GM23338 (cell line): ENCODE data around the gene EFTUD2. TPM values are rescaled to one million over a fixed set of nuclear protein-coding genes. Genes with fewer than 3 reads are reported as not detected.

Source experiments
- ATAC-seq: fragments of 200-7000 bp; cut with Tn5 transposase; 3 replicates; pipeline ENCODE4 v1.9.1; 2020
- DNase-seq: peaks from one replicate; pipeline ENCODE4 v3.0.0-alpha.2; 2015; ENCODE audit warnings: low spot score
- H2AFZ ChIP-seq: fragments of 200-600 bp; sonication (generic); 2 replicates; pipeline ENCODE4 v1.8.0; 2016; ENCODE audit warnings: antibody characterized with exemption, mild to moderate bottlenecking, moderate library complexity
- H3F3A ChIP-seq: fragments of 200-600 bp; sonication (generic); replicated peaks from 2 replicates; pipeline ENCODE4 v1.8.0; 2017; ENCODE audit warnings: antibody characterized with exemption, mixed run types, low read depth
- H3K27ac ChIP-seq: fragments of 200-600 bp; sonication (generic); 2 replicates; pipeline ENCODE4 v1.6.1; 2016; ENCODE audit warnings: low read depth
- H3K27me3 ChIP-seq: fragments of 200-600 bp; sonication (generic); 2 replicates; pipeline ENCODE4 v1.8.0; 2016; ENCODE audit warnings: mild to moderate bottlenecking, mixed run types, moderate library complexity; ENCODE audit not compliant: insufficient read depth
- H3K36me3 ChIP-seq: fragments of 200-600 bp; sonication (generic); 2 replicates; pipeline ENCODE4 v1.8.0; 2016; ENCODE audit warnings: mild to moderate bottlenecking; ENCODE audit not compliant: insufficient read depth
- H3K4me1 ChIP-seq: fragments of 200-600 bp; sonication (generic); 2 replicates; pipeline ENCODE4 v1.8.0; 2016; ENCODE audit warnings: mild to moderate bottlenecking, moderate library complexity; ENCODE audit not compliant: insufficient read depth
- H3K4me2 ChIP-seq: fragments of 200-600 bp; sonication (generic); 2 replicates; pipeline ENCODE4 v1.7.1; 2017; ENCODE audit warnings: mixed run types
- H3K4me3 ChIP-seq: fragments of 200-600 bp; sonication (generic); 2 replicates; pipeline ENCODE4 v1.6.1; 2016; ENCODE audit warnings: mixed run types
- H3K79me2 ChIP-seq: fragments of 200-600 bp; sonication (generic); replicated peaks from 2 replicates; pipeline ENCODE4 v1.8.0; 2017; ENCODE audit warnings: mild to moderate bottlenecking; ENCODE audit not compliant: insufficient read depth
- H3K9me2 ChIP-seq: fragments of 200-600 bp; sonication (generic); 2 replicates; pipeline ENCODE4 v1.8.0; 2017; ENCODE audit not compliant: insufficient read depth
- H4K20me1 ChIP-seq: fragments of 200-600 bp; sonication (generic); replicated peaks from 2 replicates; pipeline ENCODE4 v1.8.0; 2017; ENCODE audit warnings: mild to moderate bottlenecking; ENCODE audit not compliant: insufficient read depth
- H3K27ac Mint-ChIP-seq: 2 replicates; pipeline ENCODE4 v1.8.0; 2020; ENCODE audit warnings: inconsistent platforms, mild to moderate bottlenecking, moderate library complexity, mixed read lengths
- H3K27me3 Mint-ChIP-seq: 3 replicates; pipeline ENCODE4 v1.8.0; 2022; ENCODE audit warnings: low read depth, mild to moderate bottlenecking, moderate library complexity, mixed read lengths, inconsistent platforms; ENCODE audit not compliant: insufficient read depth, poor library complexity
- H3K36me3 Mint-ChIP-seq: 3 replicates; pipeline ENCODE4 v1.8.0; 2021; ENCODE audit warnings: low read depth, mild to moderate bottlenecking, inconsistent platforms, moderate library complexity, mixed read lengths
- H3K4me1 Mint-ChIP-seq: 3 replicates; pipeline ENCODE4 v1.8.0; 2020; ENCODE audit warnings: mild to moderate bottlenecking, inconsistent platforms, mixed read lengths
- H3K4me3 Mint-ChIP-seq: 3 replicates; pipeline ENCODE4 v1.8.0; 2021; ENCODE audit warnings: moderate library complexity, mild to moderate bottlenecking, inconsistent platforms, mixed read lengths
- H3K9me3 Mint-ChIP-seq: 3 replicates; pipeline ENCODE4 v1.8.0; 2020; ENCODE audit warnings: moderate library complexity, mild to moderate bottlenecking, inconsistent platforms, mixed read lengths
- ETS1 ChIP-seq: IDR thresholded peaks from 2 replicates; pipeline ENCODE4 v1.6.1; 2016; ENCODE audit warnings: antibody characterized with exemption
- EZH2 ChIP-seq: fragments of 200-600 bp; sonication (generic); IDR thresholded peaks from one replicate; pipeline ENCODE4 v1.8.0; 2017; ENCODE audit warnings: antibody characterized with exemption, mild to moderate bottlenecking, low read depth; ENCODE audit not compliant: unreplicated experiment
- ZNF462 ChIP-seq: fragments of 250-450 bp; sonication (Bioruptor Pico); IDR thresholded peaks from 2 replicates; pipeline ENCODE4 v1.5.0; 2020; ENCODE audit warnings: mild to moderate bottlenecking, moderate library complexity
- polyA plus RNA-seq: library from polyadenylated mRNA; unstranded; fragments of >200 nt; fragmentation: Nextera tagmentation; extraction: Ambion mirVana; gene quantifications from 2 replicates; pipeline ENCODE4 v1.2.1, GENCODE V29; 2016
- total RNA-seq: library from RNA; depleted of rRNA; stranded (reverse); fragments of >200 nt; shearing (Covaris generic); gene quantifications from 2 replicates; pipeline ENCODE4 v1.2.3, GENCODE V29; 2014
- TF ChIP-seq, protein P1 (sequence below): IDR thresholded peaks from one replicate; pipeline ENCODE4 v1.6.1; 2018; ENCODE audit warnings: antibody characterized with exemption; ENCODE audit not compliant: unreplicated experiment

The EFTUD2 gene
- total and polyA plus RNA-seq, 2 experiments from 2014 or later = 61.6 to 196 TPM

DNA sequence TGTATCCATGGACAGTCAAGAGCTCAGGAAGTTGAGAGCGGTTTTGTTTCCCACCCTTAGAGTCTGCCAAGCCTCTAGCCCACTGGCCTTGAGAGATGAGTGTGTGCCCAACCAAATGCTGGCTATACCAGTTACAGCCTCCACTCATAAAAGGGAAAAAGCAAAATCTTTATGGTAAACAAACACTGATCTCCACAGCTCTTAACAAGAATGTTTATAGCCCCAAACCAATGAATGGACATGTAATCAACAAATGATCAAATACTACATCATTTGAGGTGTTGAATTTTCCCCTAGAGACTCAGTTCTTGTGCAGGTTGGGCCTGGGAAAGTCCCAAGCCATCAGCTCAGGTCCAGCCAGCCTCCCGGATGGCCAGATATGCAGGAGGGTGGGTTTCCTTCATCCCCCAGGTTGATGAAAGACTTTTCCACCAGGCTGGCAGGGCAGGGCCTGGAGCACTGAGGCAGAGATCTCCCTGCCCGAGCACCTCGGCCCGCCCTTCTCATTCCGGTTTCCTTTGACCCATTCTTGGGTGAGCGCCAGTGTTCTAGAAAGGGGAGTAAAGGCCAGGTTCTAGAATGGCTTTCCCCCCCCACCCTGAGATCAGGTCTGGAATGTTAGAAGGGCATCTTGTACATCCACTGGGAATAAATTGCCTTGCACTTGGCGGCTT, 3.9 kb upstream of the EFTUD2 start:
- DNase-seq (no peak), ATAC-seq (no peak)
- Mint-ChIP-seq H3K27me3 (peaks cover 24% of the 10 kb centered on the region), H3K27ac (no peak overlapping the region), H3K4me1 (peaks cover 18% of the 10 kb centered on the region), H3K36me3 (no peaks in the 10 kb centered on the region), H3K4me3 (no peak overlapping the region), H3K9me3 (no peaks in the 10 kb centered on the region)
- no peaks in the 10 kb centered on the region for H3K9me2 ChIP-seq
- H3K27ac ChIP-seq = no peak overlapping the region
- TF ChIP-seq, protein P1, sequence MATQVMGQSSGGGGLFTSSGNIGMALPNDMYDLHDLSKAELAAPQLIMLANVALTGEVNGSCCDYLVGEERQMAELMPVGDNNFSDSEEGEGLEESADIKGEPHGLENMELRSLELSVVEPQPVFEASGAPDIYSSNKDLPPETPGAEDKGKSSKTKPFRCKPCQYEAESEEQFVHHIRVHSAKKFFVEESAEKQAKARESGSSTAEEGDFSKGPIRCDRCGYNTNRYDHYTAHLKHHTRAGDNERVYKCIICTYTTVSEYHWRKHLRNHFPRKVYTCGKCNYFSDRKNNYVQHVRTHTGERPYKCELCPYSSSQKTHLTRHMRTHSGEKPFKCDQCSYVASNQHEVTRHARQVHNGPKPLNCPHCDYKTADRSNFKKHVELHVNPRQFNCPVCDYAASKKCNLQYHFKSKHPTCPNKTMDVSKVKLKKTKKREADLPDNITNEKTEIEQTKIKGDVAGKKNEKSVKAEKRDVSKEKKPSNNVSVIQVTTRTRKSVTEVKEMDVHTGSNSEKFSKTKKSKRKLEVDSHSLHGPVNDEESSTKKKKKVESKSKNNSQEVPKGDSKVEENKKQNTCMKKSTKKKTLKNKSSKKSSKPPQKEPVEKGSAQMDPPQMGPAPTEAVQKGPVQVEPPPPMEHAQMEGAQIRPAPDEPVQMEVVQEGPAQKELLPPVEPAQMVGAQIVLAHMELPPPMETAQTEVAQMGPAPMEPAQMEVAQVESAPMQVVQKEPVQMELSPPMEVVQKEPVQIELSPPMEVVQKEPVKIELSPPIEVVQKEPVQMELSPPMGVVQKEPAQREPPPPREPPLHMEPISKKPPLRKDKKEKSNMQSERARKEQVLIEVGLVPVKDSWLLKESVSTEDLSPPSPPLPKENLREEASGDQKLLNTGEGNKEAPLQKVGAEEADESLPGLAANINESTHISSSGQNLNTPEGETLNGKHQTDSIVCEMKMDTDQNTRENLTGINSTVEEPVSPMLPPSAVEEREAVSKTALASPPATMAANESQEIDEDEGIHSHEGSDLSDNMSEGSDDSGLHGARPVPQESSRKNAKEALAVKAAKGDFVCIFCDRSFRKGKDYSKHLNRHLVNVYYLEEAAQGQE = no peak
- no peak for TF ChIP-seq EZH2
- TF ChIP-seq ZNF462 (CRISPR knock-in tag) = no peak
- TF ChIP-seq ETS1 = no peak
- H3K4me3 ChIP-seq = no peak overlapping the region
- peaks cover 10% of the 10 kb centered on the region; the same call in 1 of the 2 replicates for H3K4me1 ChIP-seq
- H3K27me3 ChIP-seq = no peaks in the 10 kb centered on the region
- no peak overlapping the region for H2AFZ ChIP-seq
- H3K36me3 ChIP-seq = no peaks in the 10 kb centered on the region
- H3F3A ChIP-seq = no peaks in the 10 kb centered on the region; the same call in 1 of the 2 replicates
- peaks cover 9% of the 10 kb centered on the region for H3K79me2 ChIP-seq
- no peak overlapping the region for H3K4me2 ChIP-seq
- H4K20me1 ChIP-seq = no peaks in the 10 kb centered on the region
